Left ventricle myocardium inferior (tissue), 1 donor: ENCODE measurements around the gene POLE. TPM values are rescaled to one million over a fixed set of nuclear protein-coding genes. Genes with fewer than 3 reads are reported as not detected.

ENCODE experiments used
- DNase-seq: peaks from one replicate; pipeline ENCODE4 v3.0.0-alpha.2; 2020
- H3K27ac ChIP-seq: fragments of 200-600 bp; replicated peaks from 2 replicates; pipeline ENCODE4 v1.8.0; 2021
- H3K27me3 ChIP-seq: fragments of 200-600 bp; 2 replicates; pipeline ENCODE4 v1.8.0; 2021; ENCODE audit warnings: low read depth
- H3K36me3 ChIP-seq: fragments of 200-600 bp; 2 replicates; pipeline ENCODE4 v1.8.0; 2021
- H3K4me1 ChIP-seq: fragments of 200-600 bp; 2 replicates; pipeline ENCODE4 v1.8.0; 2021
- H3K4me3 ChIP-seq: fragments of 200-600 bp; 2 replicates; pipeline ENCODE4 v1.8.0; 2021; ENCODE audit warnings: mild to moderate bottlenecking, moderate library complexity
- H3K9me3 ChIP-seq: fragments of 200-600 bp; replicated peaks from 2 replicates; pipeline ENCODE4 v1.8.0; 2021
- intact Hi-C: fragments of 100-400 bp; cut with micrococcal nuclease; formaldehyde crosslinking; loops from one replicate; pipeline ENCODE4 v1.11.0; 2022
- total RNA-seq: library from RNA; stranded (reverse); fragmentation: NEBNext Ultra II Directional; extraction: Animal tissue kit (Norgen Biotek cat#: 25700); gene quantifications from one replicate; pipeline ENCODE4 v1.2.1, GENCODE V29; 2021
- TF ChIP-seq, protein P1 (sequence below): fragments of 200-600 bp; IDR thresholded peaks from 2 replicates; pipeline ENCODE4 v1.8.0; 2021; ENCODE audit warnings: antibody characterized with exemption, mild to moderate bottlenecking, borderline replicate concordance
- donor health status: DM: no; HTN: yes; CAD: no; lungs with severe emphysema.

POLE gene
- total RNA-seq, 1 donor from 2014 or later, result 9.0 TPM

DNA sequence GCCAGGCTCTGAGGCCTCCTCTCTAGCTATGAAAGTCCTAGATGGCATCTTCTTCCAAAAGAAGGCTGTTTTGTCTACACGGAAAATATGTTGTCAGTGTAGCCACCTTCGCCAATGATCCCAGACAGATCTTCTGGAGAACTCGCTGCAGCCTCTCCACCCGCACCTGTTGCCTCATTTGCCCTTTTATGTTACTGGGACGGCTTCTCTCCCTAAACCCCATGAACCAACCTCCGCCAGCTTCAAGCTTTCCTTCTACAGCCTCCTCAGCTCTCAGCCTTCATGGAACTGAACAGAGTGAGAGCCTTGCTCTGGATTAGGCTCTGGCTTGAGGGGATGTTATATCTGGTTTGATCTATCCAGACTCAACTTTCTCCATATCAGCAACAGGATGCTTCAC, 57.8 kb downstream of the POLE start:
- H3K36me3 ChIP-seq, result peaks cover 65% of the 10 kb centered on the region

DNA sequence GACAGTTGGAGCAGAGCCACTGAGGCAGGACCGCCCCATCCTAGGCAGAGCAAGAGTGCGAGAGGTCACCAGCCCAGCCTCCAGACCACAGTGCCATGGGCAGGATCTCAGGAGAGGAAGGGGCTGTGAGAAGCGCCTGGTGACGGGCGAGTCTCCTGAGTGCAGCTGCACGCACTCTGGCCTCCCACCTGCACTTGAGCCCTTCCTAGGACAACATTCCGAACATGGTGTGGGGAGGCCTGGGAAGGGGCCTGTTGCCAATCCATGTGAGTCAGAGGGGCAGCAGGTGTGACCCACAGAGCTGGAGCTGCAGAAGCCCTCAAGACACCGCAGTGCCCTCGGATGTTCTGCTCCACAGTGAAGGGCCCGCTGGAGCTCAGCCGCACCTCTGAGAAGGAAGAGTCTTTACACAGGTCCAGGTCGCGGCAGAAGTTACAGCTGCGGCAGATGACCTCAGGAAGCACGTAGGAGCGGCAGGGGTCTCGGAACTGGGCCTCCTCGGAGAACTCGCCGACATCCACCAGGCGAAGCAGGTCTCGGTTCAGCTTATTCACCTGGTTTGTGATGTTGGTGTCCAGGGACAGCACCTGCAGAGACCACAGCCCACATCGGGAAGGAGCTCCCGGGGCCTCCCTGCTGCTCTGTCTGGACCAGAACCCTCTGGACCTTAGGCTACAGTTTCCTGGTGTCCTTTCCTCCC, 61.3 kb downstream of the POLE start:
- TF ChIP-seq, protein P1, sequence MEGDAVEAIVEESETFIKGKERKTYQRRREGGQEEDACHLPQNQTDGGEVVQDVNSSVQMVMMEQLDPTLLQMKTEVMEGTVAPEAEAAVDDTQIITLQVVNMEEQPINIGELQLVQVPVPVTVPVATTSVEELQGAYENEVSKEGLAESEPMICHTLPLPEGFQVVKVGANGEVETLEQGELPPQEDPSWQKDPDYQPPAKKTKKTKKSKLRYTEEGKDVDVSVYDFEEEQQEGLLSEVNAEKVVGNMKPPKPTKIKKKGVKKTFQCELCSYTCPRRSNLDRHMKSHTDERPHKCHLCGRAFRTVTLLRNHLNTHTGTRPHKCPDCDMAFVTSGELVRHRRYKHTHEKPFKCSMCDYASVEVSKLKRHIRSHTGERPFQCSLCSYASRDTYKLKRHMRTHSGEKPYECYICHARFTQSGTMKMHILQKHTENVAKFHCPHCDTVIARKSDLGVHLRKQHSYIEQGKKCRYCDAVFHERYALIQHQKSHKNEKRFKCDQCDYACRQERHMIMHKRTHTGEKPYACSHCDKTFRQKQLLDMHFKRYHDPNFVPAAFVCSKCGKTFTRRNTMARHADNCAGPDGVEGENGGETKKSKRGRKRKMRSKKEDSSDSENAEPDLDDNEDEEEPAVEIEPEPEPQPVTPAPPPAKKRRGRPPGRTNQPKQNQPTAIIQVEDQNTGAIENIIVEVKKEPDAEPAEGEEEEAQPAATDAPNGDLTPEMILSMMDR, result no peak
- H3K27ac ChIP-seq, result no peak overlapping the region
- DNase-seq, result no peak
- H3K36me3 ChIP-seq, result peaks cover 35% of the 10 kb centered on the region
- peaks cover 12% of the 10 kb centered on the region for H3K4me1 ChIP-seq
- intact Hi-C loops, result no loop called here
- no peak overlapping the region for H3K4me3 ChIP-seq
- peaks cover 6% of the 10 kb centered on the region for H3K27me3 ChIP-seq
- no peaks in the 10 kb centered on the region for H3K9me3 ChIP-seq

More for the DNA sequence above, 57.8 kb downstream of the POLE start:
- Histone ChIP-seq H3K9me3 (no peaks in the 10 kb centered on the region), H3K27me3 (no peaks in the 10 kb centered on the region), H3K4me1 (no peaks in the 10 kb centered on the region), H3K4me3 (no peak overlapping the region), H3K27ac (no peak overlapping the region)
- intact Hi-C loops, result no loop called here
- TF ChIP-seq, protein P1, result no peak
- DNase-seq, result no peak

DNA sequence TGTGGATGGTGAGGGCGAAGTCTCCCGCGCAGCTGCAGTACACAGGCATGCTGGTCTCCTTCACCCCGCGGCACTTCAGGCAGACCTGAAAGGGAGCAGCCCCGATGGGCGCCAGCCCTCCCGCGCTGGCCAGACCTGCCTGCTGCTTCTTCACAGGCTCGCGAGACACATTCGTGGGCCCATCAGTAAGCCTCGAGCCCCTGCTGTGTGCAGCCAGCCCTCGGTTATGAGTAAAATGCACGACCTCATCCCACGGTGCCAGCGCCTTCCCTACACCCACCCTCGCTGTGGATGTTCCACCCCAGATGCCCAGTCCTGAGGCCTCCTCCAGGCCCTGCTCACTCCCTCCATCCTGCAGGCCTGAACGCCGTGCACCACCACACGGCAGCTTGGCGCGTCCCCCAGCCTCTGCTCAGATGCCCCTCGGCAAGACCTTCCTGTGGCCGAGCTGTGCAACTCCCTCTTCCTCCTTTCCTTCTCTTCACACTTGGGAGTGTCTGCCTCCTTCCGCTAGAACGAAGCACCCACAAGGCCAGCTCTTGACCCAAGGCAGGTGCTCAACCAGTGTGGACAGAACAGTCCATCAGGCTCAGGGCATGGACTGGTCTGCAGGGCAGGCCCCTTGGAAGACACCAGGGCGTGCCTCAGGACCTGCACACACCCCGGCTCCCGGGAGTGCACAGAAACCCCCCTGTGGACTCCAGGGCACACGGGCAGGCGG, 62.1 kb downstream of the POLE start:
- H3K36me3 ChIP-seq, result peaks cover 31% of the 10 kb centered on the region
- no peak for DNase-seq
- intact Hi-C loops, result no loop called here
- peaks cover 12% of the 10 kb centered on the region for H3K4me1 ChIP-seq
- TF ChIP-seq, protein P1, result no peak
- no peak overlapping the region for H3K27ac ChIP-seq
- peaks cover 14% of the 10 kb centered on the region for H3K27me3 ChIP-seq
- H3K9me3 ChIP-seq, result no peaks in the 10 kb centered on the region
- no peak overlapping the region for H3K4me3 ChIP-seq

DNA sequence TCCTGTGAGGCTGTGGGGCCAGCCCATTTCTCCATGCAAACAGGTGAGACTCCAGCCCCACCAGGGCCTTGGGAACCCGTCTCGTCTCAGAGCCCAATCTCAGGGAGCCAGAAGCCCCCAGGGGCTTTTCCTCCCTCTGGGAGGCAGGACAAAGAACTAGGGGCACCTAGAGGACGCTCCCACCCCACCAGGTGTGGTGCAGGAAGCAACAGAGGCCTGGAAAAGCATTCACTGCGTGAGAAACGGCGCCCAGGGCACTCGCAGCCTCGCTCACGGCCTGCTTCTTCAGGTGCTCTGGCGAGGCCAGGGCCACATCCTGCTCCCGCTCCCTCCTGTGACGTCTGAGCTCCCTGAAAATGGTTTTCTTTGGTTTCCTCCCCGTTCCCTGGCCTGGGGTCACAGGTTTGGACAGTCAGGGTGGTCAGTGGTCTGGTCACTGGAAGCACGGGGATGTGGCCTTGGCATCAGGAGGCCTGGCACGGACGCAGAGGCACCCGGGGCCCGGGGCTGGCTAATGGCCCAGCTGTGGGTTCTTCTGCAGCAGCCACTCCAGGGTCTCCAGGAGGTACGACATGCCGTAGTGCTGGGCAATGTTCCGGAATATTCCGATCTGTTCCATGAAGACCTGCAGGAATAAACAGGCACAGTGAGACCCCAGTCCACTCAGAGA, 62.8 kb downstream of the POLE start:
- TF ChIP-seq, protein P1, result no peak
- Histone ChIP-seq H3K4me1 (peaks cover 12% of the 10 kb centered on the region), H3K4me3 (no peak overlapping the region), H3K27me3 (peaks cover 21% of the 10 kb centered on the region), H3K9me3 (no peaks in the 10 kb centered on the region), H3K27ac (no peak overlapping the region), H3K36me3 (peaks cover 24% of the 10 kb centered on the region)
- intact Hi-C loops, result no loop called here
- DNase-seq, result no peak

DNA sequence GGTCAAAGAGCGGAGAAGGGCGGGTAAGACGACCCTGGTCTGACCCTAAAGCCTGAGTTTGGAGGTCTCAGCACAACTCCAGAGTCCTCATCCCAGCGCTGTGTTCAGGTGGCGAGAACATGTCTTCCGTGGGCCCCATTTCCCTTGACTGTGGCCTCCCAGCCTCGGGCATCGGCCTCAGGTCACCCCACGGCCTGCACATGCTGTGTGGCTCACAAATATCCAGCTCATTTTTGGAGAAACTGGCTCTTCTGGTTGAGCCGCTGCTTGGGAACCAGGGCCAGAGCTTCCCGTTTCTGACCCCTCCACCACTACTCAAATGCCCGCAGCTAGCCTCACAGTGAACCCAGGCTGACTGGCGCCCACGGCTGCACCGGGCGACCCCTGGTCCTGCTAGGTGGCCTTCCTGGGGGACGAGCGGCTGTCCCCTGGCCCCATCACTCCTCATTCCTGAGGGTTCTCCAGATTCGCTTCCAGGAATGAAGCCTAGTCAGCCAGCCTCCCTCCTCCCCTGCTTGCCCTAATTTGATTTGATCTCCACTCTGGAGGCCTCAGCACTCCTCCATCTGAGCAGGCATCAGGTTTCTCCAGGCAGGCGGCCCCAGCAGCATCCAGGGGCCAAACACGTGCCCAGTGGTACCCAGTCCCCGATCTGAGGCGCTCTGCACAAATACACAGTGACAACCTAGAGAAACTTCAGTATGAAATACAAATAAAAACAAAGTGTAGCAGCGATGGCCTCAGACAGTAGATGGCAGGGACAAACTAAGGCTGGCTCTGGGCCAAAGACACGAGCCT, 63.9 kb downstream of the POLE start:
- Histone ChIP-seq H3K4me1 (peaks cover 14% of the 10 kb centered on the region), H3K36me3 (peaks cover 20% of the 10 kb centered on the region), H3K4me3 (no peak overlapping the region), H3K9me3 (no peaks in the 10 kb centered on the region), H3K27me3 (peaks cover 30% of the 10 kb centered on the region), H3K27ac (peak overlapping the region; percentile 2)
- DNase-seq, result no peak
- TF ChIP-seq, protein P1, result no peak
- intact Hi-C loops, result no loop called here
